GM12892 (cell line): ENCODE results near the gene XYLT1.

Source experiments
- DNase-seq: peaks from one replicate; pipeline ENCODE4 v3.0.0; 2011; ENCODE audit not compliant: insufficient read length
- FAIRE-seq: peaks from 2 replicates; lab custom pipeline; 2011; peaks lifted over from hg19 to GRCh38; lab: Jason Lieb, UNC
- POLR2A ChIP-seq: IDR thresholded peaks from 2 replicates; pipeline ENCODE4 v1.6.1; 2011; ENCODE audit warnings: low read depth, low read length, control low read depth
- POLR2AphosphoS5 ChIP-seq: IDR thresholded peaks from 2 replicates; pipeline ENCODE4 v1.6.1; 2011; ENCODE audit warnings: low read depth, low read length, control low read depth
- TAF1 ChIP-seq: IDR thresholded peaks from 2 replicates; pipeline ENCODE4 v1.6.1; 2011; ENCODE audit warnings: low read depth, mild to moderate bottlenecking, control low read depth, low read length, borderline replicate concordance

The XYLT1 gene

GRCh38 chr16:17287166-17287800 is 183.5 kb downstream of the XYLT1 start:
- FAIRE-seq, result no peak
- TF ChIP-seq TAF1 (no peak), POLR2A (no peak), POLR2AphosphoS5 (no peak)
- DNase-seq, result no peak

- no peak for DNase-seq
- no peak for FAIRE-seq
- TF ChIP-seq TAF1, result no peak
- TF ChIP-seq POLR2AphosphoS5, result no peak
- TF ChIP-seq POLR2A, result no peak
These were observed 184.3 kb downstream of the XYLT1 start for GRCh38 chr16:17286443-17286842.

- DNase-seq (no peak), FAIRE-seq (no peak)
- TF ChIP-seq POLR2A, result no peak
- TF ChIP-seq TAF1, result no peak
- TF ChIP-seq POLR2AphosphoS5, result no peak
These were observed 187.7 kb downstream of the XYLT1 start for GRCh38 chr16:17283016-17283415.

- DNase-seq (no peak), FAIRE-seq (peak; percentile 80)
These were observed 188.5 kb downstream of the XYLT1 start for GRCh38 chr16:17282247-17282646.

GRCh38 chr16:17281052-17281451 is 189.7 kb downstream of the XYLT1 start:
- DNase-seq, result no peak
- TF ChIP-seq POLR2A (no peak), TAF1 (no peak), POLR2AphosphoS5 (no peak)
- FAIRE-seq, result no peak

More at GRCh38 chr16:17282247-17282646, 188.5 kb downstream of the XYLT1 start:
- no peak for TF ChIP-seq POLR2AphosphoS5
- no peak for TF ChIP-seq POLR2A
- TF ChIP-seq TAF1, result no peak

GRCh38 chr16:17278988-17279387 is 191.8 kb downstream of the XYLT1 start:
- no peak for FAIRE-seq
- no peak for TF ChIP-seq POLR2A
- no peak for TF ChIP-seq POLR2AphosphoS5
- no peak for TF ChIP-seq TAF1
- DNase-seq, result no peak

- DNase-seq, result no peak
These were observed 192.8 kb downstream of the XYLT1 start for GRCh38 chr16:17277981-17278381.

GRCh38 chr16:17276610-17277009 is 194.2 kb downstream of the XYLT1 start:
- FAIRE-seq (no peak), DNase-seq (no peak)
- TF ChIP-seq POLR2AphosphoS5 (no peak), TAF1 (no peak), POLR2A (no peak)

More at GRCh38 chr16:17277981-17278381, 192.8 kb downstream of the XYLT1 start:
- TF ChIP-seq POLR2AphosphoS5, result no peak
- TF ChIP-seq TAF1, result no peak
- no peak for TF ChIP-seq POLR2A
- FAIRE-seq, result peak; percentile 66

- DNase-seq (no peak), FAIRE-seq (no peak)
- TF ChIP-seq TAF1 (no peak), POLR2A (no peak), POLR2AphosphoS5 (no peak)
These were observed 194.7 kb downstream of the XYLT1 start for GRCh38 chr16:17276010-17276530.

- FAIRE-seq (no peak), DNase-seq (no peak)
- TF ChIP-seq POLR2AphosphoS5 (no peak), POLR2A (no peak), TAF1 (no peak)
These were observed 195.4 kb downstream of the XYLT1 start for GRCh38 chr16:17275076-17276009.

GRCh38 chr16:17273142-17273561 is 197.6 kb downstream of the XYLT1 start:
- DNase-seq, result no peak

More at GRCh38 chr16:17273142-17273561, 197.6 kb downstream of the XYLT1 start:
- TF ChIP-seq TAF1 (no peak), POLR2AphosphoS5 (no peak), POLR2A (no peak)
- no peak for FAIRE-seq
